HL-60 (cell line): ENCODE measurements around the gene TJP1.

ENCODE experiments used
- DNase-seq, 2 experiments: peaks; one replicate each; pipeline ENCODE4 v3.0.0-alpha.2; 2010 to 2020; ENCODE audit warnings: low read depth in 1 of 2, low spot score in 1 of 2
- H3K27ac ChIP-seq: fragments of 250-450 bp; sonication (Bioruptor Pico); replicated peaks from 2 replicates; pipeline ENCODE4 v1.5.1; 2020; ENCODE audit warnings: mild to moderate bottlenecking, moderate library complexity
- H3K27me3 ChIP-seq: fragments of 250-450 bp; sonication (Bioruptor Pico); 2 replicates; pipeline ENCODE4 v1.5.1; 2021; ENCODE audit warnings: mild to moderate bottlenecking, moderate library complexity; ENCODE audit not compliant: insufficient read depth, poor library complexity, severe bottlenecking
- H3K4me3 ChIP-seq: replicated peaks from 2 replicates; pipeline ENCODE4 v1.5.1; 2011; ENCODE audit warnings: mild to moderate bottlenecking, control low read depth, low read length; ENCODE audit not compliant: insufficient read depth
- GABPA ChIP-seq: IDR thresholded peaks from 2 replicates; pipeline ENCODE4 v1.6.1; 2012; ENCODE audit warnings: low read depth
- POLR2AphosphoS5 ChIP-seq: IDR thresholded peaks from 2 replicates; pipeline ENCODE4 v1.6.1; 2012; ENCODE audit warnings: low read depth
- SPI1 ChIP-seq: IDR thresholded peaks from 2 replicates; pipeline ENCODE4 v1.6.1; 2012; ENCODE audit warnings: low read depth, mild to moderate bottlenecking, borderline replicate concordance
- TF ChIP-seq, protein P1 (sequence below): IDR thresholded peaks from one replicate; pipeline ENCODE4 v1.5.1; 2011; ENCODE audit warnings: low read length, control low read depth, inconsistent platforms; ENCODE audit not compliant: insufficient read depth
- TF ChIP-seq, protein P2 (sequence below): IDR thresholded peaks from 2 replicates; pipeline ENCODE4 v1.6.1; 2012; ENCODE audit warnings: low read depth; ENCODE audit not compliant: insufficient replicate concordance

TJP1 gene

DNA sequence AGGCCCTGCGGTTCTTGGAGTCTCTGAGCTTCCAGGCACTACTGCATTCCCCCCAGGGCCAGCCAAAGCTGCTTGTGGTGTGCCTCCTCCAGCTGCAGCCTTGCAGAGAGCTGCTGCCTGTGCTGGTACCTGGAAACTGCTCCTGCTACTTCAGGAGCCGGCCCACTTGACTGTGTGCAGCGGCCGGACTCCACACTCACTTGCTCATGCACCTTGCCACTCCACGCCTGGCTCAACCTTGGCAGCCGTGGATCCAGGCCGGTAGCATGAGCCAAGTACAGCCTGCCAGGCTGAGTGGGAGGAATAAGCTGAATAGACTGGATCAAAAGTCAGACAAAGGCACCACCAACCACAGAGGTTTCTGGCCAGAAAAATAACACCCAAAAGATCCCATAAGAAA lies 169.7 kb downstream of the TJP1 start:
- H3K27ac ChIP-seq, result no peak overlapping the region
- no peaks in the 10 kb centered on the region for H3K27me3 ChIP-seq
- no peak overlapping the region for H3K4me3 ChIP-seq
- TF ChIP-seq, protein P1, sequence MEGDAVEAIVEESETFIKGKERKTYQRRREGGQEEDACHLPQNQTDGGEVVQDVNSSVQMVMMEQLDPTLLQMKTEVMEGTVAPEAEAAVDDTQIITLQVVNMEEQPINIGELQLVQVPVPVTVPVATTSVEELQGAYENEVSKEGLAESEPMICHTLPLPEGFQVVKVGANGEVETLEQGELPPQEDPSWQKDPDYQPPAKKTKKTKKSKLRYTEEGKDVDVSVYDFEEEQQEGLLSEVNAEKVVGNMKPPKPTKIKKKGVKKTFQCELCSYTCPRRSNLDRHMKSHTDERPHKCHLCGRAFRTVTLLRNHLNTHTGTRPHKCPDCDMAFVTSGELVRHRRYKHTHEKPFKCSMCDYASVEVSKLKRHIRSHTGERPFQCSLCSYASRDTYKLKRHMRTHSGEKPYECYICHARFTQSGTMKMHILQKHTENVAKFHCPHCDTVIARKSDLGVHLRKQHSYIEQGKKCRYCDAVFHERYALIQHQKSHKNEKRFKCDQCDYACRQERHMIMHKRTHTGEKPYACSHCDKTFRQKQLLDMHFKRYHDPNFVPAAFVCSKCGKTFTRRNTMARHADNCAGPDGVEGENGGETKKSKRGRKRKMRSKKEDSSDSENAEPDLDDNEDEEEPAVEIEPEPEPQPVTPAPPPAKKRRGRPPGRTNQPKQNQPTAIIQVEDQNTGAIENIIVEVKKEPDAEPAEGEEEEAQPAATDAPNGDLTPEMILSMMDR, result no peak
- TF ChIP-seq GABPA (no peak), POLR2AphosphoS5 (no peak), SPI1 (no peak)
- TF ChIP-seq, protein P2, sequence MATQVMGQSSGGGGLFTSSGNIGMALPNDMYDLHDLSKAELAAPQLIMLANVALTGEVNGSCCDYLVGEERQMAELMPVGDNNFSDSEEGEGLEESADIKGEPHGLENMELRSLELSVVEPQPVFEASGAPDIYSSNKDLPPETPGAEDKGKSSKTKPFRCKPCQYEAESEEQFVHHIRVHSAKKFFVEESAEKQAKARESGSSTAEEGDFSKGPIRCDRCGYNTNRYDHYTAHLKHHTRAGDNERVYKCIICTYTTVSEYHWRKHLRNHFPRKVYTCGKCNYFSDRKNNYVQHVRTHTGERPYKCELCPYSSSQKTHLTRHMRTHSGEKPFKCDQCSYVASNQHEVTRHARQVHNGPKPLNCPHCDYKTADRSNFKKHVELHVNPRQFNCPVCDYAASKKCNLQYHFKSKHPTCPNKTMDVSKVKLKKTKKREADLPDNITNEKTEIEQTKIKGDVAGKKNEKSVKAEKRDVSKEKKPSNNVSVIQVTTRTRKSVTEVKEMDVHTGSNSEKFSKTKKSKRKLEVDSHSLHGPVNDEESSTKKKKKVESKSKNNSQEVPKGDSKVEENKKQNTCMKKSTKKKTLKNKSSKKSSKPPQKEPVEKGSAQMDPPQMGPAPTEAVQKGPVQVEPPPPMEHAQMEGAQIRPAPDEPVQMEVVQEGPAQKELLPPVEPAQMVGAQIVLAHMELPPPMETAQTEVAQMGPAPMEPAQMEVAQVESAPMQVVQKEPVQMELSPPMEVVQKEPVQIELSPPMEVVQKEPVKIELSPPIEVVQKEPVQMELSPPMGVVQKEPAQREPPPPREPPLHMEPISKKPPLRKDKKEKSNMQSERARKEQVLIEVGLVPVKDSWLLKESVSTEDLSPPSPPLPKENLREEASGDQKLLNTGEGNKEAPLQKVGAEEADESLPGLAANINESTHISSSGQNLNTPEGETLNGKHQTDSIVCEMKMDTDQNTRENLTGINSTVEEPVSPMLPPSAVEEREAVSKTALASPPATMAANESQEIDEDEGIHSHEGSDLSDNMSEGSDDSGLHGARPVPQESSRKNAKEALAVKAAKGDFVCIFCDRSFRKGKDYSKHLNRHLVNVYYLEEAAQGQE, result no peak
- no peak for DNase-seq

DNA sequence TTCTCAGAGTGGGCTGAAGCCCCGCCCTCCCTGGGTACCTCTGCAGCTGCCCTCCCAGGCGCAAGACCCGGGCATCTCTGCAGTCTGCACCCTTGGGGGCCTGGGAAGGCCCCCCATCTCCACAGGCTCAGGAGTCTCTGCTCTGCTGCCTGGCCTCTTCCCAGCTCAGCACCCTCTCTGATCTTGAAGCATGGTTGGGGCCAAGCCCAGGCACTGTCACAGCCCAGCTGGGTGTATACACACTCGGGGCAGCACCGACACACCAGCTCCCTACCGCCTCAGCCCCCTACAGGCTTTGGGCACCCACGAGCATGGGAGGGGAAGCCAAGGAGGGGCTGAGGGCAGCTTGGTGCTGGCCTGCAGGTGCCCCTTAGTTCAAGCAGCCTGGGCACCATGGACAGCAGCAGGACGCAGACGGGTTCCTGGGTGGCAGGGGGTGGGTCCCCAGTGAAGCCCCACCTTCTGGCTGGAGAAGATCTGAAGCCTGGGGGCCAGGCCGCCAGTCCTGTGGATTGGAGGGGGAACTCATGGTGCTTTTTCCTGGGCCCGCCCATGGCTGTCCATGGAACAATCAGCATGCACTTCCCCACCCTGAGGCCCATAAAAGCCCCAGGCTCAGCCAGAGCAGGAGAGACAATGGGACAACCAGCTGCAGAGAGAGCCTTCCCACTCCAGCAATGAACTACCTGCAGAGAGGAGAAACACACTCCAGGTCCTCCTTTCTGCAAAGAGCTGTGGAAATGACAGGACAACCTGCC lies 170.6 kb downstream of the TJP1 start:
- DNase-seq, result no peak
- TF ChIP-seq GABPA (no peak), SPI1 (no peak), POLR2AphosphoS5 (no peak)
- TF ChIP-seq, protein P1, result no peak
- TF ChIP-seq, protein P2, result peak; percentile 77
- no peaks in the 10 kb centered on the region for H3K27me3 ChIP-seq
- no peak overlapping the region for H3K4me3 ChIP-seq
- H3K27ac ChIP-seq, result no peak overlapping the region
